GM21528 (cell line): ENCODE measurements around the gene SLC33A1.
"Not testable (repeated sequence)": the region's sequence is repeated elsewhere in the genome, so short reads cannot be mapped to it uniquely, and the experiment has no call there.

Experiments used
- ATAC-seq: cut with Tn5 transposase; IDR thresholded peaks from one replicate; pipeline ENCODE4 v1.9.1; 2021; ENCODE audit warnings: mild to moderate bottlenecking, moderate library complexity; ENCODE audit not compliant: unreplicated experiment, low FRiP score

The SLC33A1 gene

DNA sequence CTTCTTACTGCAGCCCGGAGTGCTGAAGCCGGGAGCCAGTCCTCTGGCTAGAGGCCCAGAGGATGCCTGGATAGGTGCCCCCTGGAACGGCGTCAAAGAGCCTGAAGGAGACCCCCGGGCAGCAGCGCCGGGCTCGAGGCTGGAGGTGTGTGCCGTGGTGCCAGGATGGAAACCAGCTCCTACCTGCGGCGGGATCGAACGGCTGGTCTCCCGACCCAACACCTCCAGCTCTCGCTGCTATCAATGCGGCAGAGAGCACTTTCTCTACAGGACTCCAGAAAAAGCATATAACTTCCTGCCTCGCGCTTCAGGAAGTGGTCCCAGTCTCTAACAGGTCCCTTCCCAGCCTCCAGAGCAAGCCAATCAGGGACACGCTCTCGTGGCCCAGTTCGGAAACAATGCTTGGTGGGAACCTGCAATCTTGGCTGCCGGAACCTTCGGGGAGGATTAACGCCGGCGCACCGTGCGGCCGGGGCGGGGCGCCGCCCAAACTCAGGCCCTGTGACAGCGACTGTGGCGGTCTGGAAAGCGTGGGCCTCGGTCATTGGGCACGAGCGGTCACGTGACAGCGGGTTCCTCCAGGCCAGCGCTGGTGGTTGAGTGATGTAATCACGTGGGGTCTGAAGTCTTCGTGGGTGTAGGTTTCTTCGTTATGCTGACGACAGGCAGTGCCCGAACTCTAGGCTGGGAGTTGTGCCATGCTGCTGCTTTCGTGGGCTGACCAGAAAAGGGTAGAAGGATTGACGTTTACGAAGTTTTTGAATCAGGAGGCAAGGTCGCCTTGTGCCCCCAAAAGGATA, at the start of gene SLC33A1:
SLC33A1 (minus strand) TSS at position 287 of the 800 bp plus-strand sequence. CDS start 430 bp downstream, outside the sequence.
- ATAC-seq, result peak; percentile 97

DNA sequence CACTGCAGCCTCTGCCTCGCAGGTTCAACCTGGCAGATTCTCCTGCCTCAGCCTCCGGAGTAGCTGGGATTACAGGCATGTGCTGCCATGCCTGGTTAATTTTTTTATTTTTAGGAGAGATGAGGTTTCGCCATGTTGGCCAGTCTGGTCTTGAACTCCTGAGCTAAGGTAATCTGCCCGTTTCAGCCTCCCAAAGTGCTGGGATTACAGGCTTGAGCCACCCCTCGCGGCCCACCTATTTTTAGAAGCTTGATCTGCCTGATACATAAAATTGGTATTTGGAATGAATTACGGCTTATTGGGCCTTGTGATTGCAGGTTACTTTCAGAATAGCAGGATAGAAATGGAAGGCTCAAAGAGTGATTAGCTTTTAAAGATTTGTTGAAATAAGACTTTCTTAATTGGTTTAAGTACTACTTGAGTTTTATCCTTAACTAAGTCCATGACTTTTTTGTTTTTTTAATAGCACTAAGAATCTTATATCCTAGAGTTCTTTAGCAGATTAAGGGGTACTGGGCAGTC, 41.2 kb upstream of the SLC33A1 start:
- ATAC-seq, result no peak

DNA sequence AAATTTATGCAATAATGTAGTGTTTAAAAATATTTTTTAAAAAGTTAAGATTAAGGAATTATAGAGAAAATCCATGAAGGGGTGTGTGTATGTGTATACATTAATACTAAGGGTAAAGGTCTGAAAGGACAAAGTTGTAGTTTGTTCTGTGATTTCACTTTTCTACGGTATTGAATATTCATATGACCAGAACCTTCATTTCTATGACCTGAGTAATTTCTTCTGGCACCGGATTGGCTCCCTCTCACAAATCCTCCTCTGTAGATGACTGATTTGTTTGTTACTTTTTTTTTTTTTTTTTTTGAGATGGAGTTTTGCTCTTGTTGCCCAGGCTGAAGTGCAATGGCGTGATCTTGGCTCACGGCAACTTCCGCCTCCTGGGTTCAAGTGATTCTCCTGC, 37.1 kb upstream of the SLC33A1 start:
- no peak for ATAC-seq

DNA sequence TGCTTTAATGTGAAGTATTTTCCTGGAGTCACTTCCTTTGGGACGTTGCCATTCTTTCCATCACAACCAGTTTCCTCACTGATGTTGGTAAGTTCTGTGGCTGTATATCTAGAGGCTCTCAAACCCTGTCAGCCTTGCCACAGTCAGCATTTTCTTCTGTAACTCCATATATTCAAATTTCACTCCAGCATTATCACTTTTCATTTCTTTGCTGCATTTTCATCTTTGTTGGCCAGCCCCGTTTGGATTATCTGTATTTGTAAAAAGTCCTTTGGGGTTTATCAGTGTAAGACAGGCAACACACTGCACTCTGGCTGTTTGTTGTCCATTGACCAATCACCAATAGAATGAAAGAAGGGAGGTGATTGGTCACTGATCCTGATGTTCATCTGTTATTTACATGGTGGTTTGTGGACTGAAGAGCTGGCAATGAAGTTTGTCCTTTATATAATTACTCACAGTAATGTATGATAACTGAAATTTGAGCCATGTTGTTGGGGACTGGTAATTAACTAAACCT, 36.5 kb upstream of the SLC33A1 start:
- ATAC-seq, result no peak

DNA sequence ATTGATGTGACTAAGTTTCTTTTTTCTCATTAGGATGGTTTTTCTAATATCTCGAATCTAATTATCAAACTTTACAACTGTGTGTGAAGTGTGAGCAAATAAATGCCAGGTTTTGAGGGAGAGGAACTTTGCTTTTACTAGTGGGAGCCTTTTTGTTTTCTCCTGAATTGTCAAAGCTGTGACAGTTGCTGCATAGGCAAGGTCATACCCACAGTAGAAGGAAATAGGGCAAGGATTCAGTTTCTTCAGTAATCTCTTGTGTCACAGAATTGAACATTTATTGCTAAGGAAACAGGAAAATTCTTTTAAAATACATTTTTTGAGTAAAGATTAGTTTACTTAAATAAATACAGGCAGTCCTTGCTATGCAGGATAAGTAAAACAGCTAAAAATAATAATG, 35.7 kb upstream of the SLC33A1 start:
- no peak for ATAC-seq

DNA sequence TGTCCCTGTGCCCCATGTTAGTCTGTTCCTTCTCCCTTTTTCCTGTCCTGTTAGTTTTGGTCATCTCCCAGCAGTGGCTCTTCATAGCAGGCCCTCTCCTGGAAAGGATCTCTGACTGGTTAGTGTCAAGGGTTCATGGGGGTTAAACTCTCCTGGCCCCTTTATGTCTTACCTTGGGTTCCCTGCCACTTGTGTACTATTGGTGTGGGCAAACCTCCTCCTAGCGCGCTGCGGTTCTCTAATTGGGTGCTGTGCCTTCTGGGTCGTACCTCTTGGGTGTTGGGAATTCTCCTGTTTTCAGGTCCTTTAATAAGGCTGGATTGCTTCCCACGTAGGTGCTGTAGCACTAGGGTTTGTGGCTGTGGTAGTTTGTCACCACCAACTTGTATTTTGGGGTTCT, 35.0 kb upstream of the SLC33A1 start:
- ATAC-seq, result no peak

DNA sequence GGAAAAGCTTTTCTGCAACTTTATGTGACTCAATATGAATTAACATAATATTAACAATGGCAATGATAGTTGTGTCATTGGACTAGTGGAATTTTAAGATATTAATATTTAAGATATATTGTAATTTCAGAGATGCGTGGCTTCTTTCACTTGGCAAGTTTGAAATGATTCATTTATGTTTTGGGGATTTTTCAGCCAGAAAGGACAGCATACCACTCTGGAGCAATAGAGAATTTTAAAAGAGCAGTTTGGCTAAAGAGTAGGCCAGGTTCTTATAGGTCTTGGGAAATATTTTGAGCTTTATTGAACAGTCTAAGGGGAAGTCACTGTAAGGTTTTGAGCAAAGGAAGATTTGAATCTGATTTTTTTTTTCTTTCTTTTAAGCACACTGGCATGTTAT, 32.7 kb upstream of the SLC33A1 start:
- ATAC-seq, result no peak

DNA sequence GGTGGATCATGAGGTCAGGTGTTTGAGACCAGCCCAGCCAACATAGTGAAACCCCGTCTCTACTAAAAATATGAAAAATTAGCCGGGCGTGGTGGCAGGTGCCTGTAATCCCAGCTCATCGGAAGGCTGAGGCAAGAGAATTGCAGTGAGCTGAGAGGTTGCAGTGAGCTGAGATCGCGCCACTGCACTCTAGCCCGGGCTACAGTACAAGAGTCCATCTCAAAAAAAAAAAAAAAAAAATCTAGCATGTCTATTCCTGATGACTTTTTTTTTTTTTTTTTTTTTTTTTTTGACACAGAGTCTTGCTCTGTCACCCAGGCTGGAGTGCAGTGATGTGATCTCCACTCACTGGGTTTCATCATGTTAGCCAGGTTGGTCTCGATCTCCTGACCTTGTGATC, 32.1 kb upstream of the SLC33A1 start:
- ATAC-seq, result not testable (repeated sequence)

DNA sequence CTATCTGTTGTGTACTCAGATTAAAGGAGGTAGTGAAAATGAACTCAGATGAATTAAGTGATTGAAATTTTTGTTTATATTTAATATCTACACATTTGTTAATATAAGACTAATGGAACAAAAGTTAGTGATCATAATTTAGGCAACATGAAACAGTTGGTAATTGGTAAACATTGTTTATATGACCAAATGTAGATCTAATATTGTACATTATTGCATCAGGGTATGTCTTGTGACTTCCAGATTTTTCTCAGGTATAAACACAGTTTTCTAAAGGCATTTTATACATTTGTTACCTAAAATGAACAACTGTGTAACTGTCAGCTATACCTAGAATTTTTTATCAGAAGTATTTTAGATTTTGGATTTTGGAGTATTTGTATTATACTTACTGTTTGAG, 31.1 kb upstream of the SLC33A1 start:
- no peak for ATAC-seq

DNA sequence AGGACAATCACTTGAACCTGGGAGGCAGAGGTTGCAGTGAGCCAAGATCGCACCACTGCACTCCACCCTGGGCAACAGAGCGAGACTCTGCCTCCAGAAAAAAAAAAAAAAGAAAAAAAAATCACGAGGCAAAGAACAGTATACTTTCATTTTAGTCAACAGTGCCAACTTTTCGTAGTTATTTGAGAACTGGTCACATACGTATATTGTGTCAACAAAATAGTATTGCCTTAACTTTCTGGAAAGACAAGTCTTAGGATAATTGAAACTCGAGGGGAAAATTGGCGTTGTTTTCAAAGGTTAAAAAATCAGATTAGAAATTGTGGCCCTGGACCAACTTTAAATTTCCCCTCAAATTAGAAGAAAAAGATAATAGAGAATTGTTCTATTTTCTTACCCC, 30.1 kb upstream of the SLC33A1 start:
- no peak for ATAC-seq

DNA sequence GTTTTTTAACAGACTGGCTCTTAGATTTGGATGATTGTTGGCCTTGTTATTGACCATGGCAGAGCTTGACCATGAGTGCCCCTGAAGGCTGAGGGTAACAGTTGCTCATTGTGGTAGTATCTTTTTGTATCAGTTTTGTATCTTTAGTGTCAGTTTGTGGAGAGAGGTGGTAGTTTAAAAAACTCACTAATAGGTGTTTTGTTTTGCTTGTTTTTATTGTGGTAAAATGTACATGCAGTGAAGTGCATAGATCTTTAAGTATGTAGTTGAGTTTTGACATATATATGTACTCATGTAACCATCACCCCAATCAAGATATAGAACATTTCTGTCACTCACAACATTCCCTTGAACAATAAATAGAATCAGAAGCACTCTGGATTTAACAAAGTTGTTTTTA, 26.1 kb upstream of the SLC33A1 start:
- ATAC-seq, result no peak

DNA sequence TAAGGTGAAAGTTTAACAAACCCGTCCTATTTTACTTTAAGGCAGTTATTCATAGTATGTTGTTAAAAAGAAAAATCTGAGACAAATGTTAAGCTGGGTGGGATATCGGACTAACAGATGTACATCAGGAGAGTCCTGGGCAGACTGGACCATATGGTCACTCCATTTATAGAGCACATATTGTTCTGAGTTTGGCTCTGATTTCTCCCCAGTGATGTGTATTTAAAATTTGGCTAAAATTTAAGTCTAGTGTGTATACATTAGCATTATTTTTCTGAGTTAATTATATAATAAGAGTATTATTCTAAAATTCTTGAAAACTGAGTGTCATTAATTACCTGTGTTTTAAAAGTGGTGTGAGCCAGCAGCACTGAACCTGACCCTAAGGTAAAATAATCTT, 22.3 kb upstream of the SLC33A1 start:
- ATAC-seq, result no peak

DNA sequence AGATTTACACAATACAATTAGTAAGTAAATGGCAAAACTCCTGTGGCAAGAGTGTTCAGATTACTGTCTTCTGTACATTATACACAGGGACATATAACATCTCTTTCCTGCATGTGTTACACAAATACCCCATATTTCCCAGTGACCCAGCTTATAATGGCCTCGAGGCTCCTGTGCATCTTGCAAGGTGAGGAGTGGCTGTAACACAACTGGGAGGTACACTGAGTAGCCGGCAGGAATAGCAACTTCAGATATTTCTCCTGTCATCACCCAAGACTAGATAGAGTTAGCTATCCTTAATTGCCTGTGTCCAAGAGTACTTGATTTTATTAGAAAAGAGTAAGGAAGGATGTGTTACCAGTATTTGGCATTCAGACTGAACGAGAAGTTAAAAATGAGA, 21.8 kb upstream of the SLC33A1 start:
- ATAC-seq, result no peak

DNA sequence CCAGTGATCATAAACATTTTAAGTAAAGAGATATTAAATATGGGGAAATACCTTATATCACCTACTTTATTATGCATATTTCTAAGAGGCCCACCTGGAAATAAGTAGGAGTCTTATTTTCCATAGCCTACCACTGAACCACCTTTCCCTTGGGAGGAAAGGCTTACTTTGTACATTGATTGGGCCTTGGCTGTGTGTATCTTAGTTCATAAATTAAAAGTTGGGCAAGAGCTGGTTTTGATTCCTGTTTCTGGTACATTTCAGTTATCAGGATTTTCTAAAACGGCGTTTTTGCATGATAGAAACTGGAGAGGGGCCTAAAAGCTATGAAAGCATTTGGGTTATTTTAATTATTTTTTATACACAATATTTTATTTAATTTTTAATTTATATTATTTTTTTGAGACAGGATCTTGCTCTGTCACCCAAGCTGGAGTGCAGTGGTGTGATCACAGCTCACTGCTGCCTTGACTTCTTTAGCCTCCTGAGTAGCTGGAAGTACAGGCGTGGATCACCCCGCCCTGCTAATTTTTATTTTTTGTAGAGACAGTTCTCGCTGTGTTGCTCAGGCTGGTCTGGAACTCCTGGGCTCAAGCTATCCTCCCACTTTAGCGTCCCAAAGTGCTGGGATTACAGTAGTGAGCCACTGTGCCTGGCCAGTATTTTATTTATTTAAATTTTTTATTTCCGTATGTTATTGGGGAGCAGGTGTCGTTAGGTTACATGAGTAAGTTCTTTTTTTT, 18.8 kb upstream of the SLC33A1 start:
- no peak for ATAC-seq

DNA sequence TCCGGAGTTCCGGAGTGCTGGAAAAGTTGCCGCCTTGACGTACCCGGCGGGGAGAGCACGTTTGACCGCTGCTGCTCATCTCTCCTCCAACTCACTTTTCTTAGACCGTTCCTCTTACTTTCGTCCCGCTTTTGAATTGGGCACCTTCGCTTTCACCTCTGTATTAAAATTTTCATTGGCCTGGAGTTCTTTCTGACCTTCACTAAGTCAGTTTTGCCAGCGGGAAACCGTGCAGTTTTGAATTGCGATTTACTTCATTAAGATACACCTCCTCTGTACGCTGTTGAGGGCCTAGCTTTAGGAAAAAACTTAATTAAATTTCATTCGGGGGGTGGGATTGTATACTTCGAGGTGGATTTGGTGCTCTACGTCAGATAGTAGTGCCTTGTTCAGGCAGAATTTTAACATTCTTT, 17.5 kb upstream of the SLC33A1 start:
- ATAC-seq, result peak; percentile 10

DNA sequence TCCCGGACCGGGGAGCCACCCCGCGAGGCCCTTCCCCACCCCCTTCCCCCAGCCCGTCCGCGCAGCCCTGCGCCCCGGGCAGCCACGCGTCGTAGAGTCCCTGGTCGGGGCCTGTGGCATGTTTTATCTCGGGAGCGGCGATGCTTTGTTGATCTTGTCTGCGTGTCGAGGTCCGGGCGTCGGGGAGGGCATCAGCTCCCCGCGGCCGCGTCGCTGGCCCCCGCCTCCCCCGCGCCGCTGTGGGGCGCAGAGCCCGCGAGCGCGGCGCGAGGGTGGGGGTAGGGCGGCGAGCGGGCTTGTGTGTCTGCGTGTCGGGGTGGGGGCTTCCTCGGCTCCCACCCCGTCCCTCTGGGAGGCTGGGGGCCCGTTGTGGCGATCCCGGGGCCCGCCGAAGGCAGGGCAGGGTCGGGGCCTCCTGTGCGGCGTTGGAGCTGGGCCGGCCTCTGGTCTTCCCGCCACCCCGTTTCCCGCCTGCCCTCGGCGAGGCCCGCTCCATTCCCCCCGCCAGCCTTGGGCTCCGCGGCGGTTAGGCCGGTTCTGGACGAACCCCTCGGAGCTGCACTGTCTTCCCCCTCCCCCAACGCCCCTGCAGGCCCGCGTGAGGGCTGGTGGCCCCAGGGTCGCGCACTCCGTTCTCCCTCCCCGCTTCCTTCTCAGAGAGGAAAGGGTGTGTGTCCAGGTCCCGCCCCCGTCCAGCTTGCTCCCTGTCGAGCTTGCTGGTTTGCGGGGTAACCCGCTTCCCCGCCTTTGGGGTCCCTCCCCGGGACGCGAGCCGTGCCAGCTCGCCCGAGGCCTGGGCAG, 16.9 kb upstream of the SLC33A1 start:
- ATAC-seq, result peak; percentile 36

DNA sequence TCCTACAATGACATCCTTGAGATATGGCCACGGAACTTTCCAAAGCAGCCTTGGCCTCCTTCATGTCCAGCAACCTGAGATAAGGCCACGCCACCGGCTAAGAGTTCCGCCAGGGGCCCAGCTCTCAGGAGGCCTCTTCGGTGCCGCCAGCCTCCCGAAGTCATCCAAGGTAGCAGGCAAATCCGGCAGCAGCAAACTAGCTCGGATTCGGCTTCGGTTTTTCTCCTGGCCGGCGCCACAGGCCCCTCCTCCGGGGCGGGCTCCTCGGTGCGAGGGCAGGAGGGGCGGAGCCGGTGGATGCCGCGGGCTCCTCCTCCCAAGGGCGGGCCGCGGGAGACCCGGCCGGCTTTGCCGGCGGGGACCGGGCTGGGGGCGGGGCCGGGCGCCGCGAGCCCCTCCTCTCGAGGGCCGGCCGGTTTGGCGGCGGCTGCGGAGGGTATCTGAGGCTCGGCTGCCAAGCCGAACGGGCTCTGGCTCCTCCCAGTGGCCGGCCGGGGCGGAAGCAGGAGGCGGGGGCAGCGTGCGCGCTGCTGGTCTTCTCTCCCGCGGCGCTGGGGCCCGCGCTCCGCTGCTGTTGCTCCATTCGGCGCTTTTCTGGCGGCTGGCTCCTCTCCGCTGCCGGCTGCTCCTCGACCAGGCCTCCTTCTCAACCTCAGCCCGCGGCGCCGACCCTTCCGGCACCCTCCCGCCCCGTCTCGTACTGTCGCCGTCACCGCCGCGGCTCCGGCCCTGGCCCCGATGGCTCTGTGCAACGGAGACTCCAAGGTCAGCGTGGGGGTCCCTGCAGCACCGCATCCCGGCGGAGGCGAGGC, 16.1 kb upstream of the SLC33A1 start, which contains the start of gene GMPS:
GMPS (plus strand) TSS at position 518 of the 812 bp plus-strand sequence; CDS start at position 739, 221 bp downstream.
- ATAC-seq, result peak; percentile 95

DNA sequence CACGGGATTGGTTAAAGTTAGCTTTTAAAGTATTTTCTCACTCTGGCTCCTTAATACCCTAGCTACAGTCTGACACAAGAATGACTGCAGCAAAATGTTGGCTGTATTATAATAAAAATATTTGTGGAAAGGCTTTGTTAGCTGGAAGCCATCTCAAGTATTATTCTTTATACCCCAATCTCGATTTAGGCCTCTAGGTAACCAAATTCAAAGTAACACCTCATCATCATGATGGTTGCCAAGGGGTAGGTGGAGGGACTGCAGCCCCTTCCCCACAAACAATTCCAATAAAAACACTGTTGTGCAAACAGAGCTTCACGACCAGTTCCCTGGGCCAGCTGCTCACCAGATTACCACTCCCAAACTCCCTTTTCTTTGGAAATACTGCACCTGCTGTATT, 15.5 kb upstream of the SLC33A1 start:
- no peak for ATAC-seq

DNA sequence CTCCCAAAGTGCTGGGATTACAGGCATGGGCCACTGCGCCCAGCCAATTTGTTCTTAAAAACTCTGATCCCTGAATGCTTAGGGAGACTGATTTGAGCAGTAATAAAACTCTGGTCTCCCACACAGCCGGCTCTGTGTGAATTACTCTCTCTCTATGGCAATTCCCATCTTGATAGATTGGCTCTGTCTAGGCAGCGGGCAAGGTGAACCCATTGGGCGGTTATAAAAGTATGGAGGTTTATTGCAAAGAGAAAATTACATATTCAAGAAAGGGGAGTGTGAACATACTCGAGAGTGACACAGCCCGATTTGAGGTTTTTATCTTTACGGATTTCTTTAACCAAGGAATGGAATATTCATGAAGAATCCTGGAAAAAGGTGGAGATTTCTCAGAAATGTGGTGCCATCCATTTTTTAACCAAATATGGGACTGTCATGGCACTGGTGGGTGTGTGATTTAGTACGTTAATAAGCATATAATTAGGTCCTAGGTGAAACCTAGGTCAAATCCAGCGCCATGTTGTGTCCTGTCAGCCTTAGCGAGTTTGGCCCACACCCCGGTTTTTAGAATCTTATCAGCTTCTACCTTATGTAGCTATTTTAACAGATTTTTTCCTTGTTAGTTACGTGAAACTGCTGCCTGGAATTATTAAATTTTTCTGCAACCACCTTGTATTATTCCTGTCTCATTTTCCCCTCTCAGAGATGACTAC, 9.0 kb upstream of the SLC33A1 start:
- ATAC-seq, result no peak
